Astrocyte (in vitro differentiated cells and primary cell): ENCODE data around the gene CENPT. TPM values are rescaled to one million over a fixed set of nuclear protein-coding genes. Genes with fewer than 3 reads are reported as not detected.

Experiments
- DNase-seq: peaks from one replicate; pipeline ENCODE4 v3.0.0-alpha.2; 2010; ENCODE audit warnings: low read depth
- FAIRE-seq: peaks from 2 replicates; lab custom pipeline; 2011; peaks lifted over from hg19 to GRCh38; lab: Jason Lieb, UNC
- H2AFZ ChIP-seq: 2 replicates; pipeline ENCODE4 v1.6.0; 2012; ENCODE audit warnings: low read depth, low read length, inconsistent platforms
- H3K27ac ChIP-seq: 2 replicates; pipeline ENCODE4 v1.5.1; 2011; ENCODE audit warnings: low read depth, low read length, inconsistent platforms
- H3K27me3 ChIP-seq: 2 replicates; pipeline ENCODE4 v1.6.0; 2011; ENCODE audit warnings: low read length, inconsistent platforms; ENCODE audit not compliant: insufficient read depth
- H3K36me3 ChIP-seq: 2 replicates; pipeline ENCODE4 v1.5.1; 2011; ENCODE audit warnings: low read length, inconsistent platforms; ENCODE audit not compliant: insufficient read depth
- H3K4me1 ChIP-seq: 2 replicates; pipeline ENCODE4 v1.5.1; 2011; ENCODE audit warnings: low read length, inconsistent platforms; ENCODE audit not compliant: insufficient read depth
- H3K4me2 ChIP-seq: 2 replicates; pipeline ENCODE4 v1.6.0; 2012; ENCODE audit warnings: low read length, inconsistent platforms
- H3K4me3 ChIP-seq: 2 replicates; pipeline ENCODE4 v1.5.1; 2011; ENCODE audit warnings: low read depth, mild to moderate bottlenecking, low read length, inconsistent platforms; ENCODE audit not compliant: insufficient read depth
- H3K79me2 ChIP-seq: 2 replicates; pipeline ENCODE4 v1.6.0; 2012; ENCODE audit warnings: mild to moderate bottlenecking, low read length, inconsistent platforms; ENCODE audit not compliant: insufficient read depth
- H3K9ac ChIP-seq: 2 replicates; pipeline ENCODE4 v1.6.0; 2012; ENCODE audit warnings: mild to moderate bottlenecking, low read length, inconsistent platforms
- H3K9me3 ChIP-seq: 2 replicates; pipeline ENCODE4 v1.5.1; 2012; ENCODE audit warnings: low read depth, mild to moderate bottlenecking, low read length, inconsistent platforms; ENCODE audit not compliant: insufficient read depth
- H4K20me1 ChIP-seq: 2 replicates; pipeline ENCODE4 v1.6.0; 2012; ENCODE audit warnings: low read length, inconsistent platforms; ENCODE audit not compliant: insufficient read depth
- H3K27ac Mint-ChIP-seq: one replicate; pipeline ENCODE4 v1.8.0; 2021; ENCODE audit warnings: mild to moderate bottlenecking, mixed read lengths; ENCODE audit not compliant: unreplicated experiment
- H3K27me3 Mint-ChIP-seq: one replicate; pipeline ENCODE4 v1.8.0; 2021; ENCODE audit warnings: low read depth, mixed read lengths; ENCODE audit not compliant: unreplicated experiment
- H3K36me3 Mint-ChIP-seq: one replicate; pipeline ENCODE4 v1.8.0; 2021; ENCODE audit warnings: low read depth, mixed read lengths; ENCODE audit not compliant: unreplicated experiment
- H3K4me1 Mint-ChIP-seq: one replicate; pipeline ENCODE4 v1.8.0; 2021; ENCODE audit warnings: low read depth, mixed read lengths; ENCODE audit not compliant: unreplicated experiment
- H3K4me3 Mint-ChIP-seq: one replicate; pipeline ENCODE4 v1.8.0; 2021; ENCODE audit warnings: mild to moderate bottlenecking, moderate library complexity, mixed read lengths; ENCODE audit not compliant: unreplicated experiment
- H3K9me3 Mint-ChIP-seq: one replicate; pipeline ENCODE4 v1.8.0; 2021; ENCODE audit warnings: mild to moderate bottlenecking, mixed read lengths; ENCODE audit not compliant: unreplicated experiment
- EZH2 ChIP-seq: IDR thresholded peaks from 2 replicates; pipeline ENCODE4 v1.6.1; 2012; ENCODE audit warnings: mild to moderate bottlenecking, low read length, inconsistent platforms; ENCODE audit not compliant: insufficient read depth
- total RNA-seq: library from RNA; stranded (reverse); gene quantifications from 2 replicates; pipeline ENCODE4 v1.2.1, GENCODE V29; 2021
- TF ChIP-seq, protein P1 (sequence below): IDR thresholded peaks from 2 replicates; pipeline ENCODE4 v1.5.1; 2011; ENCODE audit warnings: low read depth, mild to moderate bottlenecking, inconsistent platforms, low read length, moderate library complexity; ENCODE audit not compliant: insufficient read depth

Gene CENPT
- total RNA-seq, 1 donor from 2014 or later: 79.3 TPM

DNA sequence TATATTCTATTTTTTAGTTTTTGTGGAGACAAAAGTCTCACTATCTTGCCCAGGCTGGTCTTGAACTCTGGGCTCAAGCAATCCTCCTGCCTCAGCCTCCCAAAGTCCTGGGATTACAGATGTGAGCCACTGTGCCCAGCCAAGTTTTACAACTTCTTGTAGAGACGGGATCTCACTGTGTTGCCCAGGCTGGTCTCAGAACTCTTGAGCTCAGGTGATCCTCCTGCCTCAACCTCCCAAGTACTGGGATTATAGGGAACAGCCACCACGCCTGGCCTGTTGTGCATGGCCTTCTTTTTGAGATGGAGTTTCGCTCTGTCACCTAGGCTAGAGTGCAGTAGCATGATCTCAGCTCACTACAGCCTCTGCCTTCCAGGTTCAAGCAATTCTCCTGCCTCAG is 6.2 kb upstream of the CENPT start:
- TF ChIP-seq EZH2: no peak
- TF ChIP-seq, protein P1, sequence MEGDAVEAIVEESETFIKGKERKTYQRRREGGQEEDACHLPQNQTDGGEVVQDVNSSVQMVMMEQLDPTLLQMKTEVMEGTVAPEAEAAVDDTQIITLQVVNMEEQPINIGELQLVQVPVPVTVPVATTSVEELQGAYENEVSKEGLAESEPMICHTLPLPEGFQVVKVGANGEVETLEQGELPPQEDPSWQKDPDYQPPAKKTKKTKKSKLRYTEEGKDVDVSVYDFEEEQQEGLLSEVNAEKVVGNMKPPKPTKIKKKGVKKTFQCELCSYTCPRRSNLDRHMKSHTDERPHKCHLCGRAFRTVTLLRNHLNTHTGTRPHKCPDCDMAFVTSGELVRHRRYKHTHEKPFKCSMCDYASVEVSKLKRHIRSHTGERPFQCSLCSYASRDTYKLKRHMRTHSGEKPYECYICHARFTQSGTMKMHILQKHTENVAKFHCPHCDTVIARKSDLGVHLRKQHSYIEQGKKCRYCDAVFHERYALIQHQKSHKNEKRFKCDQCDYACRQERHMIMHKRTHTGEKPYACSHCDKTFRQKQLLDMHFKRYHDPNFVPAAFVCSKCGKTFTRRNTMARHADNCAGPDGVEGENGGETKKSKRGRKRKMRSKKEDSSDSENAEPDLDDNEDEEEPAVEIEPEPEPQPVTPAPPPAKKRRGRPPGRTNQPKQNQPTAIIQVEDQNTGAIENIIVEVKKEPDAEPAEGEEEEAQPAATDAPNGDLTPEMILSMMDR: no peak
- H2AFZ ChIP-seq: no peak overlapping the region
- H3K27me3 Mint-ChIP-seq: no peaks in the 10 kb centered on the region
- H3K9ac ChIP-seq: no peak overlapping the region
- H3K36me3 Mint-ChIP-seq: peaks cover 13% of the 10 kb centered on the region
- H3K4me3 Mint-ChIP-seq: no peak overlapping the region
- H3K4me1 ChIP-seq: peaks cover 21% of the 10 kb centered on the region
- H3K4me3 ChIP-seq: no peak overlapping the region
- FAIRE-seq (no peak), DNase-seq (no peak)
- no peaks in the 10 kb centered on the region for H3K27me3 ChIP-seq
- peaks cover 99% of the 10 kb centered on the region for H3K79me2 ChIP-seq
- no peak overlapping the region for H3K27ac ChIP-seq
- H3K4me1 Mint-ChIP-seq: peaks cover 29% of the 10 kb centered on the region
- H3K36me3 ChIP-seq: peaks cover 2% of the 10 kb centered on the region
- H4K20me1 ChIP-seq: peaks cover 84% of the 10 kb centered on the region
- no peak overlapping the region for H3K4me2 ChIP-seq
- H3K9me3 ChIP-seq: no peaks in the 10 kb centered on the region
- H3K27ac Mint-ChIP-seq: no peak overlapping the region
- H3K9me3 Mint-ChIP-seq: no peaks in the 10 kb centered on the region

DNA sequence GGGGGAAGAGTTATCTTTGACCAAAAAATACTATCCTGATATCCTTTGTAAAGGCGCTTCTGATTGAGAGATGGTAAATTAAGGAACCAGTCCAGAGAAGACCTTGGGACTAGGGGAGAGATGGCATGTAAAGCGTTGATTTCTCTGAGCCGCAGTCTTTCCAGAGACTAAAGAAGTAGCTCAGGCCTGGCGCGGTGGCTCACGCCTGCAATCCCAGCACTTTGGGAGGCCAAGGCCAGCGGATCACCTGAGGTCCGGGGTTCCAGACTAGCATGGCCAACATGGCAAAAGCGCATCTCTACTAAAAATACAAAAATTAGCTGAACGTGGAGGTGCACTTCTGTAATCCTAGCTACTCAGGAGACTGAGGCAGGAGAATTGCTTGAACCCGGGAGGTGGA is 625 bp upstream of the CENPT start:
- Mint-ChIP-seq H3K36me3 (peaks cover 6% of the 10 kb centered on the region), H3K27ac (peak overlapping the region; percentile 83), H3K9me3 (no peaks in the 10 kb centered on the region), H3K27me3 (no peaks in the 10 kb centered on the region), H3K4me3 (peak overlapping the region; percentile 92), H3K4me1 (peaks cover 25% of the 10 kb centered on the region)
- Histone ChIP-seq H2AFZ (no peak overlapping the region), H3K4me2 (peak overlapping the region; percentile 96), H3K79me2 (peaks cover 98% of the 10 kb centered on the region), H3K9me3 (no peaks in the 10 kb centered on the region), H3K9ac (peak overlapping the region; percentile 99), H3K4me3 (peak overlapping the region; percentile 90), H3K4me1 (peaks cover 38% of the 10 kb centered on the region), H3K36me3 (peaks cover 3% of the 10 kb centered on the region), H4K20me1 (peaks cover 56% of the 10 kb centered on the region), H3K27me3 (no peaks in the 10 kb centered on the region), H3K27ac (peak overlapping the region; percentile 92)
- no peak for FAIRE-seq
- TF ChIP-seq, protein P1: no peak
- TF ChIP-seq EZH2: no peak
- DNase-seq: no peak

DNA sequence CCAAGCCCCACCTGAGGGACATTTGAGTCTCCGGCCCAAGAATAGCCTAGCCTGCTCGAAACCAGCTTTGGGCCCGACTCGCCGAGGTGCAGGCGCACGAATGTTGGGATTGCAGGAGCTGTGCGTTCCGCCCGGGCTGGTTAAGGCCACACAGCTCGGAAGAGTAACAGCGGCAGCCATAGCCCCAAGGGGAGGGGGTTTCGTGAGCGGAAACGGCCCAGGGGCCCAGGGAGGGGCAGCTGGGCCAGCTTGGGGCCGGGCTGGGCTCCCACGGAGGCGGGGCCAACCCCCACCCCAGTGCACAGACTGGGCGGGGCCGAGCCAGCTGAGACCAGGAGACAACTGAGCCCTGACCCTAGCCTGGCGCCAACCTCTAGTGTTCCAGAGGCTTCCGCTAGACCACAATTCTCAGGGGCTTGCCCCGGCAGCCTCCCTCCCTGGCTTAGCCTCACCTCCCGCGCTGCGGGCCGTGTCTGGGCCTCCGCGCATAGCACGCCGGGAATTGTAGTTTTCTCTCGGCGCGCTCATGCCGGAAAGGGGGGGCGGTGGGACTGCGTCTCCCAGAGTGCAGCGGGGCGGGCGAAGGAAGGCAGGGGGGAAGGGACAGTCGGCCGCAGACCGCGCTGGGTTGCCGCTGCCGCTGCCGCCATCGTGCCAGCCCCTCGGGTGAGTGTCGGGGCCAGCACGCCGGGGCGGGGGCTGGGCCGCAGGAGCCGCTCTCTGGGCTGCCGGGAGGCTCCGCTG is 1.0 kb downstream of the CENPT start, which contains the start of gene NUTF2:
Gene NUTF2, plus strand, starts transcription at position 614 of the 744 bp plus-strand sequence. CDS start 18,198 bp downstream, outside the sequence.
- H3K9me3 Mint-ChIP-seq: no peaks in the 10 kb centered on the region
- peaks cover 47% of the 10 kb centered on the region for H4K20me1 ChIP-seq

More for the DNA sequence above, 1.0 kb downstream of the CENPT start, which contains the start of gene NUTF2:
- Histone ChIP-seq H3K27me3 (no peaks in the 10 kb centered on the region), H3K36me3 (peaks cover 3% of the 10 kb centered on the region), H3K9ac (peak within 1 kb of the TSS; percentile 99), H3K4me3 (peak within 1 kb of the TSS; percentile 90), H2AFZ (peak within 1 kb of the TSS; percentile 97), H3K4me1 (peaks cover 42% of the 10 kb centered on the region), H3K9me3 (no peaks in the 10 kb centered on the region), H3K4me2 (peak within 1 kb of the TSS; percentile 96), H3K27ac (peak within 1 kb of the TSS; percentile 92), H3K79me2 (peaks cover 89% of the 10 kb centered on the region)
- Mint-ChIP-seq H3K27ac (peak within 1 kb of the TSS; percentile 97), H3K4me3 (peak within 1 kb of the TSS; percentile 92), H3K27me3 (no peaks in the 10 kb centered on the region), H3K4me1 (peaks cover 29% of the 10 kb centered on the region), H3K36me3 (peaks cover 6% of the 10 kb centered on the region)
- DNase-seq (peak; percentile 74), FAIRE-seq (no peak)
- TF ChIP-seq, protein P1: no peak
- no peak for TF ChIP-seq EZH2
